OCI-LY7 (cell line): Measurements from ENCODE around the gene CD36.

Source experiments
- EZH2phosphoT487 ChIP-seq: fragments of 200-600 bp; sonication (generic); IDR thresholded peaks from 2 replicates; pipeline ENCODE4 v1.6.1; 2018; ENCODE audit warnings: low read depth, borderline replicate concordance, mild to moderate bottlenecking, mixed run types, antibody characterized with exemption, low read length, moderate library complexity, mixed read lengths
- TF ChIP-seq, protein P1 (sequence below): fragments of 200-600 bp; sonication (generic); conservative IDR thresholded peaks from 2 replicates; pipeline ENCODE4 v1.5.1; 2014; ENCODE audit warnings: mild to moderate bottlenecking, antibody characterized with exemption, low read length, moderate library complexity, mixed read lengths

DNA sequence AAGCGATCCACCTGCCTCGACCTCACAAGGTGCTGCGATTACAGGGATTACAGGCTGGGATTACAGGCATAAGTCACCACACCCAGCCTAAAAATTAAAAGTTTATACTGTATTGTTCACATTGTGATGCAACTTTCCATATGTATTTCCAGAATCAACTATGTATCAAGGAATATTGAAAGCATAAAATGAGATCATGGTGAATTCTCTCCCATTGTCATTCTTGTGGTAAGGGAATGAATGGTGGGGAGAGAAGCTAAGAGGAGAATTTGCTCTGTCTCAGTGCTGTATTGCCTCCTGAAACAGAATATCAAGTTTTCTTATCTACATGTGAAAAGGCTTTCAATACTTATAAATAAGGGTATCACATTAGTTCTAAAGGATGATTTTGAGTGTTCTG, 81.7 kb downstream of the CD36 start:
- TF ChIP-seq, protein P1, sequence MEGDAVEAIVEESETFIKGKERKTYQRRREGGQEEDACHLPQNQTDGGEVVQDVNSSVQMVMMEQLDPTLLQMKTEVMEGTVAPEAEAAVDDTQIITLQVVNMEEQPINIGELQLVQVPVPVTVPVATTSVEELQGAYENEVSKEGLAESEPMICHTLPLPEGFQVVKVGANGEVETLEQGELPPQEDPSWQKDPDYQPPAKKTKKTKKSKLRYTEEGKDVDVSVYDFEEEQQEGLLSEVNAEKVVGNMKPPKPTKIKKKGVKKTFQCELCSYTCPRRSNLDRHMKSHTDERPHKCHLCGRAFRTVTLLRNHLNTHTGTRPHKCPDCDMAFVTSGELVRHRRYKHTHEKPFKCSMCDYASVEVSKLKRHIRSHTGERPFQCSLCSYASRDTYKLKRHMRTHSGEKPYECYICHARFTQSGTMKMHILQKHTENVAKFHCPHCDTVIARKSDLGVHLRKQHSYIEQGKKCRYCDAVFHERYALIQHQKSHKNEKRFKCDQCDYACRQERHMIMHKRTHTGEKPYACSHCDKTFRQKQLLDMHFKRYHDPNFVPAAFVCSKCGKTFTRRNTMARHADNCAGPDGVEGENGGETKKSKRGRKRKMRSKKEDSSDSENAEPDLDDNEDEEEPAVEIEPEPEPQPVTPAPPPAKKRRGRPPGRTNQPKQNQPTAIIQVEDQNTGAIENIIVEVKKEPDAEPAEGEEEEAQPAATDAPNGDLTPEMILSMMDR = no peak
- TF ChIP-seq EZH2phosphoT487 = no peak
